Measurements from ENCODE around the gene CATSPERB. TPM values are rescaled to one million over a fixed set of nuclear protein-coding genes. Genes with fewer than 3 reads are reported as not detected.

The CATSPERB gene
- total and polyA plus RNA-seq, 2 donors (not counting 1 experiment from before 2014, with no cell fraction given) = not detected

DNA sequence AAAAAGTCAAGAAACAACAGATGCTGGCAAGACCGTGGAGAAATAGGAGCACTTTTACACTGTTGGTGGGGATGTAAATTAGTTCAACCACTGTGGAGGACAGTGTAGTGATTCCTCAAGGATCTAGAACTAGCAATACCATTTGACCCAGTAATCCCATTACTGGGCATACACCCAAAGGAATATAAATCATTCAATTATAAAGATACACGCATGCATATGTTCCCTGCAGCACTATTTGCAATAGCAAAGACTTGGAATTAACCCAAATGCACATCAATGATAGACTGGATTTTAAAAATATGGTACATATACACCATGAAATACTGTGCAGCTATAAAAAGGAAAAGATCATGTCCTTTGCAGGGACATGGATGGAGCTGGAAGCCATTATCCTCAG lies 18.0 kb upstream of the CATSPERB start:
- Histone ChIP-seq H3K27ac (ENCODE audit: insufficient read depth, low read length) (no peak overlapping the region), H3K9me3 (ENCODE audit: control insufficient read depth, insufficient read depth, low read depth, low read length) (no peaks in the 10 kb centered on the region), H3K9ac (ENCODE audit: insufficient read depth, low read length) (no peak overlapping the region), H3K4me3 (replicated peaks in 1 of 4; ENCODE audit: control extremely low read depth in 1 of 4, insufficient read depth in 1 of 4, low read depth in 3 of 4, low read length in 4 of 4) (no peak overlapping the region), H3K4me1 (ENCODE audit: control insufficient read depth, extremely low read depth, insufficient read depth, low read length) (no peaks in the 10 kb centered on the region), H2AFZ (ENCODE audit: low read length) (no peak overlapping the region), H3K79me2 (ENCODE audit: control insufficient read depth, insufficient read depth, low read length) (no peaks in the 10 kb centered on the region), H3K27me3 (ENCODE audit: control insufficient read depth, insufficient read depth, low read length) (no peaks in the 10 kb centered on the region), H3K4me2 (ENCODE audit: extremely low read depth, insufficient read depth, low read length) (no peak overlapping the region), H4K20me1 (ENCODE audit: control insufficient read depth, extremely low read depth, insufficient read depth, low read length) (no peaks in the 10 kb centered on the region), H3K36me3 (ENCODE audit: control insufficient read depth, insufficient read depth, low read length) (no peaks in the 10 kb centered on the region)
- DNase-seq (ENCODE audit: low read depth in 2 of 2) = peak in 1 of 2 donors; percentile 19
- TF ChIP-seq, protein P1, sequence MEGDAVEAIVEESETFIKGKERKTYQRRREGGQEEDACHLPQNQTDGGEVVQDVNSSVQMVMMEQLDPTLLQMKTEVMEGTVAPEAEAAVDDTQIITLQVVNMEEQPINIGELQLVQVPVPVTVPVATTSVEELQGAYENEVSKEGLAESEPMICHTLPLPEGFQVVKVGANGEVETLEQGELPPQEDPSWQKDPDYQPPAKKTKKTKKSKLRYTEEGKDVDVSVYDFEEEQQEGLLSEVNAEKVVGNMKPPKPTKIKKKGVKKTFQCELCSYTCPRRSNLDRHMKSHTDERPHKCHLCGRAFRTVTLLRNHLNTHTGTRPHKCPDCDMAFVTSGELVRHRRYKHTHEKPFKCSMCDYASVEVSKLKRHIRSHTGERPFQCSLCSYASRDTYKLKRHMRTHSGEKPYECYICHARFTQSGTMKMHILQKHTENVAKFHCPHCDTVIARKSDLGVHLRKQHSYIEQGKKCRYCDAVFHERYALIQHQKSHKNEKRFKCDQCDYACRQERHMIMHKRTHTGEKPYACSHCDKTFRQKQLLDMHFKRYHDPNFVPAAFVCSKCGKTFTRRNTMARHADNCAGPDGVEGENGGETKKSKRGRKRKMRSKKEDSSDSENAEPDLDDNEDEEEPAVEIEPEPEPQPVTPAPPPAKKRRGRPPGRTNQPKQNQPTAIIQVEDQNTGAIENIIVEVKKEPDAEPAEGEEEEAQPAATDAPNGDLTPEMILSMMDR (conservative IDR thresholded peaks at IDR 0.05 in 1 of 2, IDR thresholded peaks at IDR 0.05 in 1 of 2; ENCODE audit: low read depth in 1 of 2, low read length in 2 of 2) = no peak
- no peak for TF ChIP-seq EZH2 (IDR thresholded peaks at IDR 0.05; ENCODE audit: low read length, missing control alignments)

DNA sequence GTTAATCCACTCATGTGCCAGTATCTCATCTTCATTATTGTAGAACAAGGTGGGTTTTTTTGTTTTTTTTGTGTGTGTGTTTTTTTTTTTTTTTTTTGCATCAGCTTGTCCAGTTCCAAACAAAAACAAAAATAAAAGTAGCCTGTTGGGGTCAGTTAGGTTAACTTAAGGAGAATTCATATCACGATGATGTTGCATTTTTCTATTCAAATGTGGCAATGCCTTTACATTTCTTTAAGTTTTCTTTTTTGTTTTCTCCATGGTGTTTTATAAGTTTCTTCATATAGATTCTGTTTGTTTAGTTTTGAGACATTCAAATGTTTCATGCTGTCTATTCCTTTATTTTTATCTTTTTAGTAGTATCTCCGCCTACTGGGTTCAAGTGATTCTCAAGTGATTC lies 16.2 kb upstream of the CATSPERB start:
- Histone ChIP-seq H3K4me3 (replicated peaks in 1 of 4; ENCODE audit: control extremely low read depth in 1 of 4, insufficient read depth in 1 of 4, low read depth in 3 of 4, low read length in 4 of 4) (no peak overlapping the region), H3K79me2 (ENCODE audit: control insufficient read depth, insufficient read depth, low read length) (no peaks in the 10 kb centered on the region), H3K9me3 (ENCODE audit: control insufficient read depth, insufficient read depth, low read depth, low read length) (no peaks in the 10 kb centered on the region), H3K4me2 (ENCODE audit: extremely low read depth, insufficient read depth, low read length) (no peak overlapping the region), H3K36me3 (ENCODE audit: control insufficient read depth, insufficient read depth, low read length) (no peaks in the 10 kb centered on the region), H4K20me1 (ENCODE audit: control insufficient read depth, extremely low read depth, insufficient read depth, low read length) (no peaks in the 10 kb centered on the region), H3K9ac (ENCODE audit: insufficient read depth, low read length) (no peak overlapping the region), H2AFZ (ENCODE audit: low read length) (no peak overlapping the region), H3K4me1 (ENCODE audit: control insufficient read depth, extremely low read depth, insufficient read depth, low read length) (no peaks in the 10 kb centered on the region), H3K27me3 (ENCODE audit: control insufficient read depth, insufficient read depth, low read length) (no peaks in the 10 kb centered on the region), H3K27ac (ENCODE audit: insufficient read depth, low read length) (no peak overlapping the region)
- TF ChIP-seq, protein P1 (conservative IDR thresholded peaks at IDR 0.05 in 1 of 2, IDR thresholded peaks at IDR 0.05 in 1 of 2; ENCODE audit: low read depth in 1 of 2, low read length in 2 of 2) = no peak
- no peak for TF ChIP-seq EZH2 (IDR thresholded peaks at IDR 0.05; ENCODE audit: low read length, missing control alignments)
- DNase-seq (ENCODE audit: low read depth in 2 of 2) = no peak

DNA sequence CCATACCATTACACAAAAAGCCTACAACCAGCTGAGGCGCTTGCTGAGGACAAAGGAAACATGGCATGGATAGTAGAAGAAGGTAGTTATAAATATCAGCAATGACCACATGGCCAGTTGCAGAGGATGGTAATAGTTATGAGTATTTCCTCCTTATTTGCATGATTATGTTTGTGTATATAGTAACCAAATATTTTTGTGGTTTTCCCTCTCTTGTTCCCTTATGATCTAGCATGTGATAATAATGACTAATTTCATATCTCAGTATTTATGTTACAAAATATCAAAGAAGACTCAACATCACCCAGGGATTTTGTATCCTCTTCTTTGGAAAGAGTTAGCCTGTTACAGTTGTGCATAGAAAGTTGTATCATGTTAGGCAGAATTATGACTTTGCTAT lies 13.5 kb upstream of the CATSPERB start:
- Histone ChIP-seq H3K79me2 (ENCODE audit: control insufficient read depth, insufficient read depth, low read length) (no peaks in the 10 kb centered on the region), H3K36me3 (ENCODE audit: control insufficient read depth, insufficient read depth, low read length) (no peaks in the 10 kb centered on the region), H3K4me2 (ENCODE audit: extremely low read depth, insufficient read depth, low read length) (no peak overlapping the region), H3K27me3 (ENCODE audit: control insufficient read depth, insufficient read depth, low read length) (no peaks in the 10 kb centered on the region), H4K20me1 (ENCODE audit: control insufficient read depth, extremely low read depth, insufficient read depth, low read length) (no peaks in the 10 kb centered on the region), H3K4me3 (replicated peaks in 1 of 4; ENCODE audit: control extremely low read depth in 1 of 4, insufficient read depth in 1 of 4, low read depth in 3 of 4, low read length in 4 of 4) (no peak overlapping the region), H2AFZ (ENCODE audit: low read length) (no peak overlapping the region), H3K4me1 (ENCODE audit: control insufficient read depth, extremely low read depth, insufficient read depth, low read length) (no peaks in the 10 kb centered on the region), H3K27ac (ENCODE audit: insufficient read depth, low read length) (no peak overlapping the region), H3K9me3 (ENCODE audit: control insufficient read depth, insufficient read depth, low read depth, low read length) (no peaks in the 10 kb centered on the region), H3K9ac (ENCODE audit: insufficient read depth, low read length) (no peak overlapping the region)
- DNase-seq (ENCODE audit: low read depth in 2 of 2) = no peak
- no peak for TF ChIP-seq EZH2 (IDR thresholded peaks at IDR 0.05; ENCODE audit: low read length, missing control alignments)
- TF ChIP-seq, protein P1 (conservative IDR thresholded peaks at IDR 0.05 in 1 of 2, IDR thresholded peaks at IDR 0.05 in 1 of 2; ENCODE audit: low read depth in 1 of 2, low read length in 2 of 2) = no peak
